ENCODE data around the gene RASL12.
A peak's percentile ranks its signal among the peaks of the same experiment; 100 is the strongest.
"Not testable (repeated sequence)": the region's sequence is repeated elsewhere in the genome, so short reads cannot be mapped to it uniquely, and the experiment has no call there.

RASL12 gene

DNA sequence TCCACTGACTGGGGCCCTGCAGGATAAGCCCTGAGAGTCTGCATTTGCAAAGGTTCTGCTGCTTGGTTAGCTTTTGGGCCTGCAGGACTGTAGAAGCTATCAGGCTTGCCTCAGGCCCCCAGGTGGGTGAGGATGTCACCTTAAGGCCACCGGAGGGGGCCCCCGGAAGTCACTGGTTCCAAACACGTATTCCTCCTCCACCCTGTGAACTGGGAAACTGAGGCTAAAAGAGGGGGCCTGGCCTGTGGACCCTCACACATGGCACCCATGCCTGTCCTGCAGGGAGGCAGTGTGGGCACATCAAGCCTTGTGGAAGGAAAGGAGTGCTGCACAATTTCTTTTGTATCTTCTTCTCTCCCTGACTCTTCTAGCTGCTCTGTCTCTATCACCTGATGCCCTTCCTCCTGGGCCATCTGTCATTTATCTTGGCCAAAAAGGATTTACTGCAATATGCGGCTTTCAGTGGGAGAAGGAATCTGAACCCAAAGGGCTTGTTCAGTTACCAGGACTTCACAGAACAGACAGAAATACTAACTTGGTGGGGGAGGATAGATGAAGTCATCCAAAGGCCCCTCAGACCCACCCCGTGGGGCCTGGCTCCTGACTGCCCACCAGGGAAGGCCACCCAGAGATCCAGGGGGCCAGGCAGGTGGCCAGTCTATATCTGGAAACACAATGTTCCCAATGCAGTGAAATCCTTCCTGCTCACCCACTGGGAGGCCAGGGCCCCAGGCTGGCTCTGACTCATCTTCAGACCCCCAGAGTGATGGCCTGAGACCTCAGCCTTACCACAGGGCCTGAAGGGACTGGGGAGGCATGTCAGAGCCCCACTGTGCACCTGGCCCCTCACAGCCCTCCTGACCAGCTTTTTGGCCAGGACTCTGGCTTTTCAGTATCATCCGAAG lies 28.9 kb upstream of the RASL12 start:
- no peaks in the 10 kb centered on the region for H3K27me3 Mint-ChIP-seq (ENCODE audit: low read depth)
- no peak overlapping the region for H3K4me3 Mint-ChIP-seq
- H3K9me3 Mint-ChIP-seq, result no peaks in the 10 kb centered on the region
- H3K36me3 Mint-ChIP-seq (ENCODE audit: low read depth), result peaks cover 17% of the 10 kb centered on the region
- peaks cover 2% of the 10 kb centered on the region for H3K4me1 Mint-ChIP-seq (ENCODE audit: low read depth)
- no peak overlapping the region for H3K27ac Mint-ChIP-seq

DNA sequence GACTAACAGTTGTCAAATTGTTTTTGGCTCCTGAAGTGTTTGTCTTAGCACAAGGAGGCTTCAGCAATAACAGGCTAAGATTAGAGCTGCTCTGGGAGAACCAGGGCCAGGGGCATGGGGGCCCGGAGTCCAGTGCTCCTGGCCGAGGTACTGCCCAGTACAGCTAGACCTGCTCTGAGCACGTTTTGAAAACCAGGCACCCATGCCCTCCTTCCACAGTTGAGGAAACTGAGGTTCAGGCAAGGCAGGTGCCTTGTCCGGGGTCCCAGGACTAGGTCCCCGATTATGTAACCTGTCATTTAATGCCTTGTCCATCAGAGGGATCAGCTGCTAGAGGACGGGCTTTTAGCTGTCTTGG lies 27.9 kb upstream of the RASL12 start:
- H3K27ac Mint-ChIP-seq, result no peak overlapping the region
- H3K4me3 Mint-ChIP-seq, result no peak overlapping the region
- H3K4me1 Mint-ChIP-seq (ENCODE audit: low read depth), result no peaks in the 10 kb centered on the region
- H3K27me3 Mint-ChIP-seq (ENCODE audit: low read depth), result no peaks in the 10 kb centered on the region
- no peaks in the 10 kb centered on the region for H3K9me3 Mint-ChIP-seq
- H3K36me3 Mint-ChIP-seq (ENCODE audit: low read depth), result peaks cover 14% of the 10 kb centered on the region

DNA sequence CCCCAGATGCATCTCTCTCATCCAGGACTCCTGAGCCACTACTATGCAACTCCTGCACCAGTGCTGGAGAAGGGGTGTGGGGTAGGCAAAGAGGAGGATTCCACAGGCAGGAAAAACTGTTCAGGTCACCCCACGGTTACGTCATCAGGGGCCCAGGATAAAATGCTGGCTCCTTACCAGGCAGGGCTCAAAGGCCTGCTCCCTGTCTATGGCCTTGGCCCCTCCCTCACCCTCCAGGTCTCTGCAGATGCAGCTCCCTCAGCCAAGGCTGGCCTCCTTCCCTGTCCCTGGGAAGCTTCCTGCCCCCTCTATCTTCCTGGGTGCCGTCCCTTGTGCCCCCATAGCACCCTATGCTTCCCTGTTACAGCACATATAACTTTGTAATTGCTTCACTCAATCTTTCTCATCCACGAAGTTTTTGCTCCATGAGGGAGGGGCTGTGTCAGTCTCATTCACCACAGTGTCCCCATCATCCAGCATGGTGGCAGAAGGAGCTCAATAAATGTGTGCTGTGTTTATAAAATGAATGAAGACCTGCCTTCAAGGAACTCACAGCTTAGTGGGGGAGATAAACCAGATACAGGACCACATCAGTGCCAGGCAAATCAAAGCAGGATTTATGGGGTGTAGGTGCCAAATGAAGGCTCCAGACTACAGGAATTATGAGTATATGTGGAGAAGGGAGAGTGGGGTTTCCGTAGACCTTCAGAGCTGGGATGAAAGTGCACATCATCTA lies 27.4 kb upstream of the RASL12 start:
- Mint-ChIP-seq H3K4me1 (ENCODE audit: low read depth) (no peaks in the 10 kb centered on the region), H3K27me3 (ENCODE audit: low read depth) (no peaks in the 10 kb centered on the region)

DNA sequence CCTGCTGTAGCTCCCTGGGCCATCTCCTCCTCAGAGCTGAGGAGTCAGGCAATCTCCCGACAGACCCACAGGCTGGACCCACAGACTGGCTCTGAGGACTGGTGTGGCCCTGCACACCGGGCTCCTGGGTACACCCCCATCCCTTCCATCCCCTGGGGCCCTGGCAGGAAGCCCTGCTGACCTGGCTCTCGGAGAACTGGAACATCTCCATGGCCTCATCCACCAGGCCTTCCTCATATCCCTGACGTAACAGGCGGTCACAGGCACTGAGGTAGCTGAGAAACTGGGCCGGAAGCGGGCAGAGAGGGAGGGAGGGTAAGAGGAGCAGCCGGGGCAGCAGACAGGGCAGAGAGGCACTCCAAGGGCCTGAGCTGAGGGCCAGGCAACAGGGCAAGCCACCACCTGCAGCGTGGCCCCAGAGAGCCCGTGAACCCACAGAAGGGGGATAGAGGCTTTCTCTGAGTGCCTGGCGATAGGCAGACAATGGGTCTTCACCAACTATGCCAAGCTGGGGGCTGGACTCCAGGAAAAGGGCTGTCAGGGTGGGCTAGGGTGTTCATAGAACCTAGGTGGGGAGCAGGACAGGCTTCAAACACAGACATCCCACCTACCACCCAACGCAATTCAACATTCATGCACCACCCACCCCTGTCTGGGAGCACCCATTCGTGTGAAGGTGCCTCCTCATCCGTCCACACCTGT lies 26.7 kb upstream of the RASL12 start:
- Mint-ChIP-seq H3K4me1 (ENCODE audit: low read depth) (no peaks in the 10 kb centered on the region), H3K27ac (peak overlapping the region; percentile 20), H3K4me3 (no peak overlapping the region), H3K9me3 (no peaks in the 10 kb centered on the region), H3K36me3 (ENCODE audit: low read depth) (peaks cover 11% of the 10 kb centered on the region), H3K27me3 (ENCODE audit: low read depth) (no peaks in the 10 kb centered on the region)

More for the DNA sequence above, 27.4 kb upstream of the RASL12 start:
- no peaks in the 10 kb centered on the region for H3K9me3 Mint-ChIP-seq
- H3K27ac Mint-ChIP-seq, result no peak overlapping the region
- no peak overlapping the region for H3K4me3 Mint-ChIP-seq
- peaks cover 11% of the 10 kb centered on the region for H3K36me3 Mint-ChIP-seq (ENCODE audit: low read depth)

DNA sequence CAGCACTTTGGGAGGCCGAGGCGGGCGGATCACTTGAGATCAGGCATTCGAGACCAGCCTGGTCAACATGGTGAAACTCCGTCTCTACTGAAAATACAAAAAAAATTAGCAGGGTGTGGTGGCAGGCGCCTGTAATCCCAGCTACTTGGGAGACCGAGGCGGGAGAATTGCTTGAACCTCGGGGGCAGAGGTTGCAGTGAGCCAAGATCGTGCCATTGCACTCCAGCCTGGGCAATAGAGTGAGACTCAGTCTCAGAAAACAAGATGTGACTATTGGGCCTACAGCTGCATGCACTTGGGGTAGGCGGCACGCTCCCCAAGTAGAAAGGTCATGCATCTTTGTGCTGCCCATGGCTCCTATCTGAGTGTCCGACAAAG lies 26.0 kb upstream of the RASL12 start:
- not testable (repeated sequence) for H3K4me3 Mint-ChIP-seq; H3K9me3 Mint-ChIP-seq; H3K4me1 Mint-ChIP-seq (ENCODE audit: low read depth); H3K36me3 Mint-ChIP-seq (ENCODE audit: low read depth); H3K27me3 Mint-ChIP-seq (ENCODE audit: low read depth); H3K27ac Mint-ChIP-seq

DNA sequence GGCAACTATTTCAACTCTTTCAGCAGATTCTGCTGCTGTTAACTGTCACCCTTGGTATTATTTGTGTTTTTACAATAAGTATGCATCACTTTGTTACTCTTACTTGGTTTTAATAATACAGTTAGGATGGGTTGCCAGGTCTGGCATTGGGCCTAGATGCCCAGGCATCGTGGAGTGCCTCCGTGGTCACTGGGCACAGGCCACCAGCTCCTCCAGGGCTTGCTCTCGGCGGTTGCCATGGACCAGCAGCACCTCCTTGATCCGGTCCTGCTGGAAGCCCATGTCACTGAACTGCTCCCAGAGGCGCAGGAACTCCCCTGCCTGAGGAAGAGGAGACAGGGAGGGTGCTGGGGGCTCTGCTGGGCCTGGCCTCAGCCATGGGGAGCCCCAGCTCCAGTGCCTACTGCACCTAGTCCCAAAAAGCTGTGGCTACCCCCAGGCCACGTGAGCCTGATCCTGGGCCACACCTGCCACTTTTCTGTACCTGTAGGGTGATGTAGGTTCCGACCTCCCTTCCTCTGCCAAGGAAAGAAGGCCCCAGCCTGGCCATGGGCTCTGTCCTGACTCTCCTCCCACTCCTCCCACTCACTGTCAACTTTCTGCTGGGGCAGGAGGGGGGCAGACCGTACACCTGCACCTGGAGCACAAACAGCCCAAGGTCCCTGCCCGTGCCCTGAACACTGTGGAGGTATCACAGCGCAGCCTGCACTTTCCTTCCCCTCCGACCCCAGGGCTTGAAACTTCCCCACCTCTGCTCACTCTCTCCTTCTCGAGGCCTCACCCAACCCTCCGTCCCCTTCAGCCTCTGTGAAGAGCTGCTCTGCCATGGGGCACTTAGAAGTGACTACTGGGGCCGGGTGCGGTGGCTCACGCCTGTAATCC lies 25.4 kb upstream of the RASL12 start:
- Mint-ChIP-seq H3K36me3 (ENCODE audit: low read depth) (peaks cover 2% of the 10 kb centered on the region), H3K27ac (no peak overlapping the region), H3K4me3 (no peak overlapping the region), H3K9me3 (no peaks in the 10 kb centered on the region), H3K4me1 (ENCODE audit: low read depth) (no peaks in the 10 kb centered on the region), H3K27me3 (ENCODE audit: low read depth) (no peaks in the 10 kb centered on the region)

DNA sequence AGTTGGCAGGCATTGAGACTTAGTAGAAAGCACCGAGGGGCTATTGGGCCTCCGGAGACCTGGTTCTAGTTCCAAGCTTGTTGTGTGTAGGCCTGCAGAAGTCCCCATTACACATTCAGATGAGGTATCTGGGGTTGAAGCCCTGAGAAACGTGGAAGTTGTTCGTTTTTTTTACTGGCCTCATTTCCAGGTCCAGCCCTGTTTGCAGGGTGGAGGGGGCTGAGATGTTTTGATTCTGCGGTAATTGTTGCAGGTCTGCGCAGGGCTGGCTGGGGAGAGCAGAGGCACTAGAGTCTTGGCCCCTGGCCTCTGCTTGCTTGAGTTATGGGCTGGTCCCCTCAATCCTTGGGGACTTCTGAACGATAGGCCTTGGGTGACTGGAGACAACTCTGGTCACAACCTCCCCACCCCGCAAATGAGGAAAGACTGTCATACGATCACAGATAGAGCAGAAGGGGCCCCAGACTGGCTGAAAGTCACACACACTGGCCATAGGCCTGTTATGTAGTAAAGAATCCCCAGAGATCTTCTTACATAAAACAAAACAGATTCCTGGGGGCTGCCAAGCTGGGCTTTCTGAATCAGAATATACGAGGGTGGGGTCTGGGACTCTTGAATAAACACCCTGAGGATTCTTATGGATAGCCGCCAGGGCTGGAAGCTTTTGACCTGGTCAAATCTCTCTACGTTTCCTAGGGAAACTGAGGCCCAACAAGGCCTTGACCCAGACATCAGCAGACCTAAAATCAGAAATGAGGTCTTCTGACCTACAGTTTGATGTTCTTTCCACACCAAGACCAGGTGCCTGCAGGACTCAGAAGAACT lies 24.4 kb upstream of the RASL12 start:
- H3K4me3 Mint-ChIP-seq, result no peak overlapping the region
- H3K4me1 Mint-ChIP-seq (ENCODE audit: low read depth), result no peaks in the 10 kb centered on the region
- H3K27me3 Mint-ChIP-seq (ENCODE audit: low read depth), result no peaks in the 10 kb centered on the region
- no peaks in the 10 kb centered on the region for H3K36me3 Mint-ChIP-seq (ENCODE audit: low read depth)
- no peaks in the 10 kb centered on the region for H3K9me3 Mint-ChIP-seq
- no peak overlapping the region for H3K27ac Mint-ChIP-seq

DNA sequence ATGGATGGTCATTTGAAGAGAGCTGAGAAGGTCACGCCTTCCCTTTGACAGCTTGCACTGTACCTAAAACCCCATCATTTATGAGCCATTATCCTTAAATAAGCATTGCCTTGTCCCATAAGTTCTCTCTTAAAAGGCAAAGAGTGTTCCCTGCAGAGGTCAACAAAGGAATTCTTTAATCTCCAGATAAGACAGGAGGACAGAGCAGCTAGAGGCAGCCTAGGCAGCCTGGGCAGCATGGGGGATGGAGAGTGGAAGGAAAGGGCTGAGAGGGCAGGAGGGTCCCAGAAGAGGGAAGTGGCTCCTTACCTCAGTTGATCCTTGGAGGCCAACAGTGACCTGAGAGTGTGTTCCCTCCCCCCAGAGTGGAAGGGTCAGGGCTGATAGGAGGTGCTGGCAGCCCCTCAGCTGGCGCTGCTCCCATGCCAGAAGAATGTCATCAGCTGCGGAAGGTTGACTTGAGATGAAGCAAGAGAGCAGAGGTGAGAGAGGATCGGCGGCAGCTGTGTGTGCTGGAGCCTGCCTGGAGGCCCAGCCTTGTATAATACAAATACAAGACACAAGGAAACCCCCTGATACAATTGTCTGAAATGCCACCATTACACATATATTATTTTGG lies 21.5 kb upstream of the RASL12 start:
- Mint-ChIP-seq H3K4me1 (ENCODE audit: low read depth) (no peaks in the 10 kb centered on the region), H3K36me3 (ENCODE audit: low read depth) (no peaks in the 10 kb centered on the region), H3K27ac (peak overlapping the region; percentile 31), H3K27me3 (ENCODE audit: low read depth) (peaks cover 4% of the 10 kb centered on the region), H3K9me3 (no peaks in the 10 kb centered on the region), H3K4me3 (no peak overlapping the region)

DNA sequence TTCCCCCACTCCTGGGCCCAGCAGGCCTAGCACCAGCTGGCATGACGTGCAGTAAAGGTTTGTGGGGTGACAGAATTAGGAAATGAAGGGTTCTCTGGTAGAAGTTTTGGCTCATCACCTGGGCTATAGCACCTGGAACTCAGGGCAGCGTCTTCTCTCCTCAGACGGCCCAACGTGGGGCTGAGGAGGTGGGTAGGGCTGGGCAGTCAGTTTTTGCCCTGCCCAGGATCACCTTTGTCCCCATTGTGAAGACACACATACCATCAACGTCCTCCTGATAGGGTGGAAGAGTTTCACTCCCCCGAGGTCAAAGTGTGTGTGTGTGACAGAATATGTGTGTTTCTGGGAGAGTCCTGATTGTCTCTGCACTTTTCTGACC lies 20.8 kb upstream of the RASL12 start:
- Mint-ChIP-seq H3K27ac (no peak overlapping the region), H3K36me3 (ENCODE audit: low read depth) (no peaks in the 10 kb centered on the region), H3K4me3 (no peak overlapping the region), H3K4me1 (ENCODE audit: low read depth) (no peaks in the 10 kb centered on the region), H3K9me3 (no peaks in the 10 kb centered on the region), H3K27me3 (ENCODE audit: low read depth) (peaks cover 8% of the 10 kb centered on the region)

DNA sequence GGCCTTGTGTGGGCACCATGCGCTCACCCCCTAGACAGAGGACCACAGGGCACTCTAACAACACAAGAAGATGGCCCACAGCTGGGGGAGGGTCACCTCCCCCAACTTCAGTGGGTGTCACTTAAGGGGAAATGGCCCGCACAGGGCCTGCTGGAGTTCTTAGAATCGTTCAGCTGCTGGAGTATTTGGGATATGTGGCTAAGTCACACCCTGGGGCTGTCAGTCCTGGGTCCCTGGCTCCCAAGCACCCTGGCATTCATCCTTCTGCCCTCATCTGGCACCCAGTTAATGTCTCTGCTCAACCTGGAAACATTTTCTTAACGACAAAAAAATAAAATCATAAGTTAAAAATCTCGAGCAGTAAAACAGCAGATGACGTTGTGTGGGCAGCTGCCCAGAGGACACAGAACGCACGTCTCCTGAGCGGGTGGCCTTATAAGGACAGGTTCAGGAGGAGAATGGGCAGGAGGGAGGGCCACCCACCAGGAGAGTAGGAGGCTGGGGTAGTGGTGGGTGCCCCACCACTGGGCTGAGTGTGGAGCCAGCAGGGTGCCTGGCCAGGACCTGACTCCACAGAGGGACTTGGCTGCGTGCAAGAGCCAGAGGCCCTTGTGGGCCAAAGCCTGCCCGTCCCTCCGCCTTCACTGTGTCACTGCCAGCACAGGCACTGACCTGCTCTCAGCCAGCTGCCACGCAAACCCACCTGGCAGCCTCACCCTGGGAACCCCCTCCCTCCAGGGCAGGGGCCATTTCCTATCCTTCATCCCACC lies 20.3 kb upstream of the RASL12 start:
- no peak overlapping the region for H3K27ac Mint-ChIP-seq
- H3K4me3 Mint-ChIP-seq, result no peak overlapping the region
- no peaks in the 10 kb centered on the region for H3K36me3 Mint-ChIP-seq (ENCODE audit: low read depth)
- H3K27me3 Mint-ChIP-seq (ENCODE audit: low read depth), result peaks cover 10% of the 10 kb centered on the region
- H3K9me3 Mint-ChIP-seq, result no peaks in the 10 kb centered on the region
- no peaks in the 10 kb centered on the region for H3K4me1 Mint-ChIP-seq (ENCODE audit: low read depth)

DNA sequence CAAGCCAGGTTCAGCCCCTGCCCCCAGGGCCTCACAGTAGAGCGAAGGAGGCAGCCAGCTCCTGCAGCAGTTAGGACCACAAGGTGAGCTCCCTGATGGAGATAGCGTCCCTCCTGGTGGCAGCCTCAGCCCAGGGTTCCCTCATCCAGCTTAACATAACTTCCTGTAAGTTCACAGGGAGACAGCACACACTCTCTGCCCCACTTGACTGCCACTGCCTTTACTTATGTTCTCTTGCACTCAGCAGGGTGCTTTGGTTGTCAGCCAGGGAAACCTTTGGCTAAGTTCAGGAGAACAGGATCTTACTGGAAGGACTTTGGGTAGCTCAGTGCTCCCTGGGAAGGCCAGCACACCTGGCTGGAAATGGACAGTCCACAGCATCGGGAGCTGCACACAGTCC lies 19.6 kb upstream of the RASL12 start:
- peaks cover 16% of the 10 kb centered on the region for H3K27me3 Mint-ChIP-seq (ENCODE audit: low read depth)
- H3K27ac Mint-ChIP-seq, result no peak overlapping the region
- H3K9me3 Mint-ChIP-seq, result no peaks in the 10 kb centered on the region
- no peaks in the 10 kb centered on the region for H3K36me3 Mint-ChIP-seq (ENCODE audit: low read depth)
- H3K4me3 Mint-ChIP-seq, result no peak overlapping the region
- H3K4me1 Mint-ChIP-seq (ENCODE audit: low read depth), result peaks cover 6% of the 10 kb centered on the region

DNA sequence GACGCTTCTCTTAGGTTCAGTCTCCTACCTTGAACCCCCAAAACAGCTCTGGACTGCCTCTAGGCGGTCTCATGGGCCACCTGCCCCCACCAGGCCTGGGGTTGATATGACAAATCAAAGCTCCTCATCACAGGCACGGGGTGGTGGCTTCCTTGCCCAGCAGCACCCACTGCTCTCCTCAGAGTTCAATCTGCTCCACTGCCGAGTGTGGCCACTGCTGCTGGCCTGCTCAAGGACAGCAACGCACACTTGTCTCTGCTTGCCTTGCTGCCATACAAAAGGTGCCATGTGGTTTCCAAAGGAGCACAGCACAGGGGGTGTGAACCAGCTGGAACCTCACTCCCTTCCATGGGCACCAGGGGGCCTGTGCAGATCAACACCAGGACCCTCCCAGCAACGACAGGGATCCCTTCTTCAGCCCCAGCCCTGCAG lies 18.9 kb upstream of the RASL12 start:
- Mint-ChIP-seq H3K27me3 (ENCODE audit: low read depth) (peaks cover 19% of the 10 kb centered on the region), H3K27ac (no peak overlapping the region), H3K9me3 (no peaks in the 10 kb centered on the region), H3K4me1 (ENCODE audit: low read depth) (peaks cover 8% of the 10 kb centered on the region), H3K4me3 (no peak overlapping the region), H3K36me3 (ENCODE audit: low read depth) (no peaks in the 10 kb centered on the region)
